Mononuclear cell (primary cell): Measurements from ENCODE around the gene ZNF486. TPM values are rescaled to one million over a fixed set of nuclear protein-coding genes. Genes with fewer than 3 reads are reported as not detected.
"Not testable (repeated sequence)": the region's sequence is repeated elsewhere in the genome, so short reads cannot be mapped to it uniquely, and the experiment has no call there.

Source experiments
- H3K27me3 ChIP-seq: 2 replicates; pipeline ENCODE4 v1.6.0; 2011; ENCODE audit warnings: low read length, control low read depth; ENCODE audit not compliant: insufficient read depth
- H3K4me1 ChIP-seq: 2 replicates; pipeline ENCODE4 v1.5.1; 2011; ENCODE audit warnings: mild to moderate bottlenecking, low read length, control low read depth; ENCODE audit not compliant: insufficient read depth
- H3K4me3 ChIP-seq: 2 replicates; pipeline ENCODE4 v1.5.1; 2011; ENCODE audit warnings: mild to moderate bottlenecking, low read length, moderate library complexity
- H3K9me3 ChIP-seq: 2 replicates; pipeline ENCODE4 v1.5.1; 2011; ENCODE audit warnings: low read depth, mild to moderate bottlenecking, control low read depth, low read length
- total RNA-seq: library from RNA; depleted of rRNA; stranded (reverse); fragments of >200 nt; gene quantifications from one replicate; pipeline ENCODE4 v1.2.3, GENCODE V29; 2012

Gene ZNF486
- total RNA-seq, result 4.0 TPM

- Histone ChIP-seq H3K9me3 (peaks cover 4% of the 10 kb centered on the region), H3K4me3 (peak within 1 kb of the TSS; percentile 59)
Measured at GRCh38 chr19:20167020-20167644, at the start of gene ZNF486. Gene ZNF486, plus strand, starts transcription at chr19:20167214. Its CDS starts 117 bp downstream, at chr19:20167331.

GRCh38 chr19:20118064-20118839 is 48.8 kb upstream of the ZNF486 start:
- H3K9me3 ChIP-seq, result peaks cover 84% of the 10 kb centered on the region
- not testable (repeated sequence) for H3K27me3 ChIP-seq, H3K4me3 ChIP-seq, H3K4me1 ChIP-seq

More at GRCh38 chr19:20167020-20167644, at the start of gene ZNF486:
- H3K27me3 ChIP-seq, result no peaks in the 10 kb centered on the region
- H3K4me1 ChIP-seq, result peaks cover 21% of the 10 kb centered on the region

- H3K4me3 ChIP-seq, result no peak overlapping the region
- no peaks in the 10 kb centered on the region for H3K27me3 ChIP-seq
- no peaks in the 10 kb centered on the region for H3K4me1 ChIP-seq
- H3K9me3 ChIP-seq, result peaks cover 70% of the 10 kb centered on the region
Measured at GRCh38 chr19:20124879-20125278, 42.1 kb upstream of the ZNF486 start.

GRCh38 chr19:20132933-20133332 is 34.1 kb upstream of the ZNF486 start:
- H3K27me3 ChIP-seq, H3K4me3 ChIP-seq, H3K4me1 ChIP-seq: not testable (repeated sequence)
- peaks cover 28% of the 10 kb centered on the region for H3K9me3 ChIP-seq

- H3K4me1 ChIP-seq, H3K27me3 ChIP-seq, H3K4me3 ChIP-seq: not testable (repeated sequence)
- peaks cover 12% of the 10 kb centered on the region for H3K9me3 ChIP-seq
Measured at GRCh38 chr19:20137714-20138113, 29.3 kb upstream of the ZNF486 start.

- H3K9me3 ChIP-seq, result no peaks in the 10 kb centered on the region
- H3K4me3 ChIP-seq, result no peak overlapping the region
- no peaks in the 10 kb centered on the region for H3K4me1 ChIP-seq
- no peaks in the 10 kb centered on the region for H3K27me3 ChIP-seq
Measured at GRCh38 chr19:20151617-20152145, 15.3 kb upstream of the ZNF486 start.

- not testable (repeated sequence) for H3K4me1 ChIP-seq, H3K4me3 ChIP-seq, H3K9me3 ChIP-seq, H3K27me3 ChIP-seq
Measured at GRCh38 chr19:20152506-20152905, 14.5 kb upstream of the ZNF486 start.

GRCh38 chr19:20153281-20153680 is 13.7 kb upstream of the ZNF486 start:
- Histone ChIP-seq H3K4me1 (no peaks in the 10 kb centered on the region), H3K27me3 (no peaks in the 10 kb centered on the region), H3K4me3 (no peak overlapping the region), H3K9me3 (no peaks in the 10 kb centered on the region)

- H3K27me3 ChIP-seq, result no peaks in the 10 kb centered on the region
- no peaks in the 10 kb centered on the region for H3K9me3 ChIP-seq
- no peak overlapping the region for H3K4me3 ChIP-seq
- H3K4me1 ChIP-seq, result no peaks in the 10 kb centered on the region
Measured at GRCh38 chr19:20154636-20155035, 12.4 kb upstream of the ZNF486 start.

- H3K27me3 ChIP-seq, result no peaks in the 10 kb centered on the region
- peaks cover 14% of the 10 kb centered on the region for H3K4me1 ChIP-seq
- H3K4me3 ChIP-seq, result no peak overlapping the region
- peaks cover 6% of the 10 kb centered on the region for H3K9me3 ChIP-seq
Measured at GRCh38 chr19:20162821-20163220, 4.2 kb upstream of the ZNF486 start.

GRCh38 chr19:20164456-20164855 is 2.6 kb upstream of the ZNF486 start:
- peaks cover 19% of the 10 kb centered on the region for H3K4me1 ChIP-seq
- peaks cover 6% of the 10 kb centered on the region for H3K9me3 ChIP-seq
- H3K4me3 ChIP-seq, result no peak overlapping the region
- H3K27me3 ChIP-seq, result no peaks in the 10 kb centered on the region

- Histone ChIP-seq H3K4me1 (peaks cover 21% of the 10 kb centered on the region), H3K4me3 (no peak overlapping the region), H3K9me3 (peaks cover 6% of the 10 kb centered on the region), H3K27me3 (no peaks in the 10 kb centered on the region)
Measured at GRCh38 chr19:20165971-20166592, 932 bp upstream of the ZNF486 start.

- no peaks in the 10 kb centered on the region for H3K27me3 ChIP-seq
- H3K9me3 ChIP-seq, result no peaks in the 10 kb centered on the region
- peak overlapping the region; percentile 59 for H3K4me3 ChIP-seq
- peaks cover 17% of the 10 kb centered on the region for H3K4me1 ChIP-seq
Measured at GRCh38 chr19:20167651-20168122, 673 bp downstream of the ZNF486 start.

GRCh38 chr19:20171285-20171684 is 4.3 kb downstream of the ZNF486 start:
- no peaks in the 10 kb centered on the region for H3K27me3 ChIP-seq
- peaks cover 4% of the 10 kb centered on the region for H3K9me3 ChIP-seq
- H3K4me1 ChIP-seq, result peaks cover 11% of the 10 kb centered on the region
- no peak overlapping the region for H3K4me3 ChIP-seq

GRCh38 chr19:20175848-20176247 is 8.8 kb downstream of the ZNF486 start:
- H3K9me3 ChIP-seq, H3K27me3 ChIP-seq, H3K4me3 ChIP-seq, H3K4me1 ChIP-seq: not testable (repeated sequence)
